Measurements from ENCODE around the gene PPP1R37.

The PPP1R37 gene

DNA sequence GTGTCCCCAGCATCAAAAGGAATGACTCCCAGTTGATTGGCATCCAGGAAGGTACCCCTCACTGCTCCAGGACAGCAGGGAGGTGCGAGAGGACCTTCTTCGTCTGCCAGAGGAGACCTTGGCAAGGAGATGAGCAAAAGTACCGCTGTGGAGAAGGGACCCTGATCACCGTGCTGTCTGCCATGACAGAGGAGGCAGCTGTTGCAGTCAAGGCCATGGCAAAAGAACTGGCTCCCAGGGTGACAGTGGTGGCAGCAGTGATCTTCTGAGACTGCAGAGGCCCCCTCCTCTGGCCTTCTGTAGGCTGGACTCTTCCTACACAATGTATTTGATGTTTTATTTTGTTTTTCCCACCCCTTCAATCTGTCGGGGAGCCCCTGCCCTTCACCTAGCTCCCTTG is 35.8 kb downstream of the PPP1R37 start:
- H3K4ac ChIP-seq (ENCODE audit: low read depth, low read length): no peak overlapping the region
- H2BK120ac ChIP-seq (ENCODE audit: insufficient read depth, low read length, poor library complexity): no peak overlapping the region
- no peaks in the 10 kb centered on the region for H3K9me3 ChIP-seq (ENCODE audit: insufficient read depth, low read depth, low read length)
- H2AK5ac ChIP-seq (ENCODE audit: low read length): no peak overlapping the region
- no peak overlapping the region for H3K23ac ChIP-seq (ENCODE audit: low read length)
- H3K9ac ChIP-seq (ENCODE audit: low read length): no peak overlapping the region
- H2BK12ac ChIP-seq (ENCODE audit: low read length): no peak overlapping the region
- no peak overlapping the region for H4K12ac ChIP-seq (ENCODE audit: low read depth, low read length)
- H4K91ac ChIP-seq (ENCODE audit: low read depth, low read length): no peak overlapping the region
- no peaks in the 10 kb centered on the region for H3K79me1 ChIP-seq (ENCODE audit: low read length)
- H3K27ac ChIP-seq (ENCODE audit: low read depth, low read length): no peak overlapping the region
- H3K14ac ChIP-seq (ENCODE audit: low read length): no peak overlapping the region
- no peak overlapping the region for H3K4me2 ChIP-seq (ENCODE audit: low read length)
- peaks cover 3 to 4% of the 10 kb centered on the region in 2 experiments for H3K4me1 ChIP-seq (ENCODE audit: control insufficient read depth in 1 of 2, insufficient read depth in 2 of 2, low read length in 2 of 2)
- DNase-seq: no peak
- H3K36me3 ChIP-seq (ENCODE audit: control insufficient read depth in 1 of 2, insufficient read depth in 2 of 2, low read length in 2 of 2): no peaks in the 10 kb centered on the region
- no peak overlapping the region for H4K8ac ChIP-seq (ENCODE audit: low read depth, low read length)
- H3K79me2 ChIP-seq (ENCODE audit: control insufficient read depth, insufficient read depth, low read length, poor library complexity): no peaks in the 10 kb centered on the region
- no peaks in the 10 kb centered on the region for H3K27me3 ChIP-seq (ENCODE audit: insufficient read depth, low read length)
- no peak overlapping the region for H3K4me3 ChIP-seq (ENCODE audit: low read depth, low read length)
- H2BK5ac ChIP-seq (ENCODE audit: low read depth, low read length, poor library complexity): no peak overlapping the region
- no peak overlapping the region for H3K18ac ChIP-seq (ENCODE audit: low read length)
- H2AFZ ChIP-seq (ENCODE audit: insufficient read depth, low read length, poor library complexity): no peak overlapping the region
- no CpG with 5 or more reads among the region's 5 CpGs for WGBS (ENCODE audit: extremely low coverage, insufficient coverage, insufficient read length)

DNA sequence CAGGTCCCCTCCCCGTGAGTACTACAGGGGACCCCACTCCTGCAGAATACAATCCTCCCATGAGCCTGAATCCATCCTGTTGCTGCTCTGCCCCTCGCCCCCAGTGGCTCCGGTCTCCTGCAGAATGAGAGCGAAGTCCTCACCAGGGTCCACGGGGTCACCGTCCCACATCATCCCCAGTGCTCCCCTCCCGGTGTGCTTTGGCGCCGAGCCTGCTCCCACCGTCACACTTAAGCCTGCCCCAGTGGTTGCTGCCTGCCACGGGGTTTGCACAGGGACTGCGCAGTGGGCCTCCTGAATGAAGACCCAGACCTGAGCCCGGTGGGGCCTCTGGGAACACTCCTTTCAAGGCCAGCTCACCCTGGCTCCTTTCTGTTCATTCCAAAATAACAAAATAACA is 37.3 kb downstream of the PPP1R37 start:
- H3K18ac ChIP-seq (ENCODE audit: low read length): no peak overlapping the region
- H2AFZ ChIP-seq (ENCODE audit: insufficient read depth, low read length, poor library complexity): no peak overlapping the region
- H3K4me1 ChIP-seq (ENCODE audit: control insufficient read depth in 1 of 2, insufficient read depth in 2 of 2, low read length in 2 of 2): no peaks in the 10 kb centered on the region
- H3K4me3 ChIP-seq (ENCODE audit: low read depth, low read length): no peak overlapping the region
- H3K4me2 ChIP-seq (ENCODE audit: low read length): no peak overlapping the region
- no peak overlapping the region for H2AK5ac ChIP-seq (ENCODE audit: low read length)
- no peaks in the 10 kb centered on the region for H3K27me3 ChIP-seq (ENCODE audit: insufficient read depth, low read length)
- H3K79me2 ChIP-seq (ENCODE audit: control insufficient read depth, insufficient read depth, low read length, poor library complexity): no peaks in the 10 kb centered on the region
- H3K4ac ChIP-seq (ENCODE audit: low read depth, low read length): no peak overlapping the region
- no peak overlapping the region for H2BK12ac ChIP-seq (ENCODE audit: low read length)
- H4K91ac ChIP-seq (ENCODE audit: low read depth, low read length): no peak overlapping the region
- H2BK5ac ChIP-seq (ENCODE audit: low read depth, low read length, poor library complexity): no peak overlapping the region
- no peak overlapping the region for H3K27ac ChIP-seq (ENCODE audit: low read depth, low read length)
- no peak overlapping the region for H3K9ac ChIP-seq (ENCODE audit: low read length)
- no peak overlapping the region for H4K12ac ChIP-seq (ENCODE audit: low read depth, low read length)
- DNase-seq: no peak
- whole genome bisulfite sequencing (ENCODE audit: extremely low coverage, insufficient coverage, insufficient read length): no CpG with 5 or more reads among the region's 13 CpGs
- no peaks in the 10 kb centered on the region for H3K9me3 ChIP-seq (ENCODE audit: insufficient read depth, low read depth, low read length)
- no peak overlapping the region for H4K8ac ChIP-seq (ENCODE audit: low read depth, low read length)
- no peak overlapping the region for H3K14ac ChIP-seq (ENCODE audit: low read length)
- H2BK120ac ChIP-seq (ENCODE audit: insufficient read depth, low read length, poor library complexity): no peak overlapping the region
- no peak overlapping the region for H3K23ac ChIP-seq (ENCODE audit: low read length)
- no peaks in the 10 kb centered on the region for H3K79me1 ChIP-seq (ENCODE audit: low read length)
- no peaks in the 10 kb centered on the region for H3K36me3 ChIP-seq (ENCODE audit: control insufficient read depth in 1 of 2, insufficient read depth in 2 of 2, low read length in 2 of 2)

DNA sequence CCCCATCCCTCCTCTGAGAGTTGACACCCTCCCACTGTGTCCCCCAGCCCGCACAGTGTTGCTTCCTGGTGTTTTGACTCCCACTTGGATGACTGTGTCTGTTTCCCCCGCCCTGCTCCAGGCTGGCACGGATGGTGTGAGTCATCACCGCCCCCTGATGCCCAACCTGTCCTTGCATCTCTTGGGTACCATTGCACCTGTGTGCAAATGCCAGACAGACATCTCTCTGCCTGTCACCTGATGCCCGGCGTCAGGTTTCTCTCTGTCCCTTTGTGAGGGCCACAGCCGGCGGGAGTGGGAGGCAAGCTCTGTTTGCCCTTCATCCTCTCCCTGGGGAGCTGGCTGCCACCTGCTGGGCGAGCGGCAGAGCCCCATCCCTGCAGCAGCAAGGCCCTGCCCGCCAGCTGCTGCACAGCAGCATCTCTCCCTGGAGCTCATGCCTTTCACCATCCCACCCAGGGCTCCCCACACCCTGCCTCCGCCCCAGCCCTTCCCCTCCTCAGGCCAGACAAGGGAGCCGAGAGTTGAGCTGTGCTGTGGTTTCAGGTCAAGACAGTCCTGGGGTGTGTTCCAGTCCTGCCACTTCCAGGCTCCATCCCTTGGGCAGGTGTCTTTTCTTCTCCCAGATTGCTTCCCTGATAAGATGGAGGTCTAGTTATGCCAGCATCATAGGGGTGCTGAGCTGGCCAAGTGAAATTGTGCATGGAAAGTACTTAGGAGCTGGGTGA is 38.1 kb downstream of the PPP1R37 start:
- no CpG with 5 or more reads among the region's 13 CpGs for WGBS (ENCODE audit: extremely low coverage, insufficient coverage, insufficient read length)
- Histone ChIP-seq H4K12ac (ENCODE audit: low read depth, low read length) (no peak overlapping the region), H3K79me2 (ENCODE audit: control insufficient read depth, insufficient read depth, low read length, poor library complexity) (no peaks in the 10 kb centered on the region)

DNA sequence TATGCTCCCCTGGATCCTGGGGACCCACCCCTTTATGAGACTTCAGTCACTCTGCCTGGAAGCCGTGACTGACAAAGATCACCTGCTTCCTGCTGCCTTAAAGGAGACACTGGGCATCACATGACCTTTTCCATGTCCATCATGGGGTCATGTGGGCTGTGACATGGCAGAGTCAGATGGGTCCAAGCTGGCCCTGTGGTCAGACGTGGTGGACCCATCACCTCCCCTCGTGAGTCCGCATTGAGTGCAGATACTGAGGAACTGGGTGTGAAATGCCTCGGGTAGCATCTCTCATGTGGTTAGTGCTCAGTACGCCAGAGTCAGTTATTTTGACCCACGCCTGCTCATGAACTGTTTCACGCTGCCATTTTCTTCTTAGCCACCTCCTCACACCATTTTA is 40.7 kb downstream of the PPP1R37 start:
- no peak overlapping the region for H3K4me2 ChIP-seq (ENCODE audit: low read length)
- no peak overlapping the region for H3K4ac ChIP-seq (ENCODE audit: low read depth, low read length)
- no peaks in the 10 kb centered on the region for H3K79me1 ChIP-seq (ENCODE audit: low read length)
- WGBS (ENCODE audit: extremely low coverage, insufficient coverage, insufficient read length): no CpG with 5 or more reads among the region's 8 CpGs
- no peaks in the 10 kb centered on the region for H3K27me3 ChIP-seq (ENCODE audit: insufficient read depth, low read length)
- H3K79me2 ChIP-seq (ENCODE audit: control insufficient read depth, insufficient read depth, low read length, poor library complexity): no peaks in the 10 kb centered on the region
- no peak overlapping the region for H3K14ac ChIP-seq (ENCODE audit: low read length)
- no peak overlapping the region for H2AK5ac ChIP-seq (ENCODE audit: low read length)
- H2BK12ac ChIP-seq (ENCODE audit: low read length): no peak overlapping the region
- no peak overlapping the region for H4K12ac ChIP-seq (ENCODE audit: low read depth, low read length)
- H2BK120ac ChIP-seq (ENCODE audit: insufficient read depth, low read length, poor library complexity): no peak overlapping the region
- H3K4me1 ChIP-seq (ENCODE audit: control insufficient read depth in 1 of 2, insufficient read depth in 2 of 2, low read length in 2 of 2): peaks cover 4 to 5% of the 10 kb centered on the region in 2 experiments
- H4K91ac ChIP-seq (ENCODE audit: low read depth, low read length): no peak overlapping the region
- H3K4me3 ChIP-seq (ENCODE audit: low read depth, low read length): no peak overlapping the region
- no peak overlapping the region for H3K23ac ChIP-seq (ENCODE audit: low read length)
- no peaks in the 10 kb centered on the region for H3K36me3 ChIP-seq (ENCODE audit: control insufficient read depth in 1 of 2, insufficient read depth in 2 of 2, low read length in 2 of 2)
- H4K8ac ChIP-seq (ENCODE audit: low read depth, low read length): no peak overlapping the region
- DNase-seq: no peak
- no peaks in the 10 kb centered on the region for H3K9me3 ChIP-seq (ENCODE audit: insufficient read depth, low read depth, low read length)
- no peak overlapping the region for H3K18ac ChIP-seq (ENCODE audit: low read length)
- H3K27ac ChIP-seq (ENCODE audit: low read depth, low read length): no peak overlapping the region
- H2AFZ ChIP-seq (ENCODE audit: insufficient read depth, low read length, poor library complexity): no peak overlapping the region
- no peak overlapping the region for H2BK5ac ChIP-seq (ENCODE audit: low read depth, low read length, poor library complexity)
- H3K9ac ChIP-seq (ENCODE audit: low read length): no peak overlapping the region

More for the DNA sequence above, 38.1 kb downstream of the PPP1R37 start:
- Histone ChIP-seq H3K9ac (ENCODE audit: low read length) (no peak overlapping the region), H3K9me3 (ENCODE audit: insufficient read depth, low read depth, low read length) (no peaks in the 10 kb centered on the region), H3K79me1 (ENCODE audit: low read length) (no peaks in the 10 kb centered on the region), H2BK5ac (ENCODE audit: low read depth, low read length, poor library complexity) (no peak overlapping the region), H2BK120ac (ENCODE audit: insufficient read depth, low read length, poor library complexity) (no peak overlapping the region), H4K8ac (ENCODE audit: low read depth, low read length) (no peak overlapping the region), H3K27ac (ENCODE audit: low read depth, low read length) (no peak overlapping the region), H3K23ac (ENCODE audit: low read length) (no peak overlapping the region), H2AFZ (ENCODE audit: insufficient read depth, low read length, poor library complexity) (no peak overlapping the region), H3K4ac (ENCODE audit: low read depth, low read length) (no peak overlapping the region), H2AK5ac (ENCODE audit: low read length) (no peak overlapping the region), H3K27me3 (ENCODE audit: insufficient read depth, low read length) (no peaks in the 10 kb centered on the region), H3K18ac (ENCODE audit: low read length) (no peak overlapping the region), H3K36me3 (ENCODE audit: control insufficient read depth in 1 of 2, insufficient read depth in 2 of 2, low read length in 2 of 2) (no peaks in the 10 kb centered on the region), H2BK12ac (ENCODE audit: low read length) (no peak overlapping the region), H3K4me3 (ENCODE audit: low read depth, low read length) (no peak overlapping the region), H4K91ac (ENCODE audit: low read depth, low read length) (no peak overlapping the region), H3K4me2 (ENCODE audit: low read length) (no peak overlapping the region), H3K4me1 (ENCODE audit: control insufficient read depth in 1 of 2, insufficient read depth in 2 of 2, low read length in 2 of 2) (no peaks in the 10 kb centered on the region), H3K14ac (ENCODE audit: low read length) (no peak overlapping the region)
- peak in 1 of 2 donors; percentile 16 for DNase-seq

Measured in trophoblast cell (in vitro differentiated cells and primary cell).